ENCODE data around the gene GIPC2.

Gene GIPC2

DNA sequence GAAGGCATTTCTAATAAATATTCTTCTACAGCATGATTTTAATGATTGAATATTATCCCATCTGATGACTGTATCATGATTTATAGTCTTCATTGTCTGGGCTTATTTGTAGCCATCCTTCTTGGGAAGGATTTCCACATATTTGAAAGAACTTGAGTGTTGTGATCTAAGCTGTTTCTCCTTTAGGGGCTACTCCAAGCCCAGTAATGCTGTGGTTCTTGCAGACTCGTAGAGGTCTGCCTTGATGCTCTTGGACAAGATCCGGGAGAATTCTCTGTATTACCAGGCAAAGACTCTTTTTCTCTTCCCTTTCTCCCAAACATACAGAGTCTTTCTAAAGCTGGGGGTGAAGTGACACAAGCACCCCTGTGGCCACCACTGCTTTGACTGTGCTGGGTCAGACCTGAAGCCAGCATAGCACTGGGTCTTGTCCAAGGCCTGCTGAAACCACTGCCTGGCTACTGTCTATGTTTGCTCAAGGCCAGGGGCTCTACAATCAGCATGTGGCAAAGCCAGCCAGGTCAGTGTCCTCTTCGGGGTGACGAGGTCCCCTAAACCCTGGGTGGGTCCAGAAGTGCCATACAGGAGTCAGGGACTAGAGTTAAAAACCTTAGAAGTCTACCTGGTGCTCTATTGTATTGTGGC lies 107.4 kb downstream of the GIPC2 start:
- DNase-seq, result no peak

DNA sequence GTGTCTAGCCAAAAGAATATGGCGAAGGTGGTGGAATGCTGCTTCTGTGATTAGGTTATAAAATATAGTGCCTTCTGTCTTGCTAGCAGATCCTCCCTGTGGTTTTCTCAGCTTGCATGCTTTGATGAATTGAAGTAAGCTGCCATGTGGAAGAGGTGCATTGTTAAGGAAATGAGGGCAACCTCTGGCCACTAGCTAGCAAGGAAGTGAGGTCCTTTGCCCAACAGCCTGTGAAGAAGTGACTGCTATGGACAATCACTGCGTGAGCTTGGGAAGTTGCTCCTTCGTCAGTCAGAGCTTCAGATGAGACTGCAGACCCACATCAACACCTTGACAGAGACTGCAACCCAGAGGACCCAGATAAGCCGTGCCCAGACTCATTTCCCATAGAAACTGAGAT lies 109.4 kb downstream of the GIPC2 start:
- no peak for DNase-seq

- DNase-seq, result no peak
Measured at GRCh38 chr1:78156805-78157521, 111.2 kb downstream of the GIPC2 start.

DNA sequence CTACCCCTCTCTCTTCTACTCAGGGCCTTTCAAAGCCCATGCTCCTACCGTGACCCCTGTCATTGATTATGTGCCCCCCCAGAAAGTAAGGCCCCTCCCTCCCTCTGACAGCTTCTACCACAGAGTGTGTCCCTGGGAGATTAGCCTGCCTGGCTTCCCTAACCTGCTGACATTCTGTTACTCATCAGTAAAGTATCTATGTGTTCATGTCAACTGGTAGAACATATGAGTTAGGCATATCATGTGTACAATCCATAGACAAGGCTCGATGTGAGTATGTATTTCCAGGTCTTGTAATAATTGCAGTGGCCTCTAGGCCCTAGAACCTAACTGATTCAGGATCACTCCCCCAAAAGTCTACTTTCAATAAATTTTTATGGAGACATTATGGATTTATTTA lies 120.0 kb downstream of the GIPC2 start:
- DNase-seq, result no peak

GRCh38 chr1:78168306-78168705 lies 122.5 kb downstream of the GIPC2 start:
- DNase-seq, result no peak

- no peak for DNase-seq
Measured at GRCh38 chr1:78170859-78171258, 125.1 kb downstream of the GIPC2 start.

DNA sequence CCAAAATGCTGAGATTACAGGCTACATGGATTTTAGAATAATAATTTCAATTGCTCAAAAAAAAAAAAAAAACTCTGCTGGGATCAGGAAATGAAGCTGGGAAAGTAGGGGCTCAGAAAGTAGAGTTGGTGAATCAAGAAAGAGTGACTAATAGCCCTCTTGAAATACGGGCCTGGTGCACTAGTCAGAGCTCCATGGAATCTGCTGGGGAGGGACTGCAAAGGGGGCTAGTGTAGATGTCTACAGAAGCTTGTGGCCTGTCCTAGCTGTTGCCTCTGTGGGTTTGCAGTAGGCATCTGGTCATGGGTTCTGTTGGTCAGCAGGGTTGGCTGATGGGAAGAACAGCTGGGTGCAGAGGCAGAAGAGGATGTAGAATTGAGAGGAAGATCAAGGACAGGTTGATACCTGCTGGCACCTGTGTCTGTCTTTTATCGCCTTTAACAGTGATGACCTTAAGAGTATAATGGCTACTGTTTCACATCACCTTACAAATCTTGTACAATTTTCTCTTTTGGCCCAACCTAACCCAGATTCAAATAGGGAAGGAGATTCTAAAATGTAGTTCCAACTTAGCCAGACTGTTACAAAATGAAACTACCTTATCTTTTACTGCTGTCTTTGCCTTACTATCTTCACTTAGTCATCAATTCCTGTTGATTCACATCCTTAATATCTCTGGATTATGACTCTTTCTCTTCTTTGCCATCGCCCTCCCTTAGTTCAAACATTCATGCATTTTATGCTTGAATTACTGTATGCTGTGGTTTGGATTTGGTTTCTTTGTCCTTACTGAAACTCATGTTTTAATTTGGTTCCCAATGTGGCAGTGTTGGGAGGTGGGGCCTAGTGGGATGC lies 126.2 kb downstream of the GIPC2 start:
- no peak for DNase-seq

GRCh38 chr1:78176448-78176847 lies 130.7 kb downstream of the GIPC2 start:
- no peak for DNase-seq

DNA sequence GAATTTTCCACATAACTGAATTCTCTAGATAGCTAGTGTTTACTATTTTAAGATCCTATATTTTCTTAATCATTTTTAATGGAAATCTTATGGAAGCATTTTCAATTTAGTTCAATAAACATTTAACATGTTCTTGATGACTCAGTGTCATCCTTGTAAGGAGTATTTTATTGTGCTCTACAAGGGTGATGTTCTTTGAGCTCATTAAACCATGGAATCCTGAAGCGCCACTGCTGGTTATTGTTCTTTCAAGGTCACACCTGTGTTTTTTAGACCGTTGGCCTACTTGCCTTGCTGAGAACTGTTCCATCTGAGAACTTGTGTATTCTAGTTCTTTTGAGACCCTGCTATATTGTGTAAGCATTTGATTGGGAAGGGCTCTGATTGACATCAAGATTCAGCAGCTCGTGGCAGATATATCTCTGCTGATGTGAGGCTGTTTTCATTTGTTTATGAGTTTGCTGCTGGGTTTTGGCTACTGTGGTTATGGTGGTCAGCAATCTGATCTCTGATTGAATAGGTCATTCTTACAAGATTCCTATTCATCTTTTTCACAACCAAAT lies 132.0 kb downstream of the GIPC2 start:
- no peak for DNase-seq

DNA sequence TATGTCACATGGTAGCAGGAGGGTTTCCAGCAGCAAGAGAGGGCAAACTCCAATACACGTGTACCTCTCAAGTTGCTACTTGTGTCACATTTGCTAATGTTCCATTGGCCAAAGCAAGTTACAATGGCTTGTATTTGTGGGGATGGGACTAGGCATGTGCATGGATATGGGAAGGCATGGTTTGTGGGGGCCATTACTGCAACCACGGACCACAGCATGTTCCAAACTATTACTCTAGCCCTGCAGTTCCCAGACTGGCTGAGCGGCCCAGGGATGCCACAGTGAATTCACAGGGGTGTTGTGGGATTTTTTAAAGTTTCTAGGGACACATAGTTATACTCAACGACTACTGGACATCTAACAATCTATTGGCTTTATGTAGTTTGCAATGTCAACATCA lies 133.1 kb downstream of the GIPC2 start:
- DNase-seq, result no peak

DNA sequence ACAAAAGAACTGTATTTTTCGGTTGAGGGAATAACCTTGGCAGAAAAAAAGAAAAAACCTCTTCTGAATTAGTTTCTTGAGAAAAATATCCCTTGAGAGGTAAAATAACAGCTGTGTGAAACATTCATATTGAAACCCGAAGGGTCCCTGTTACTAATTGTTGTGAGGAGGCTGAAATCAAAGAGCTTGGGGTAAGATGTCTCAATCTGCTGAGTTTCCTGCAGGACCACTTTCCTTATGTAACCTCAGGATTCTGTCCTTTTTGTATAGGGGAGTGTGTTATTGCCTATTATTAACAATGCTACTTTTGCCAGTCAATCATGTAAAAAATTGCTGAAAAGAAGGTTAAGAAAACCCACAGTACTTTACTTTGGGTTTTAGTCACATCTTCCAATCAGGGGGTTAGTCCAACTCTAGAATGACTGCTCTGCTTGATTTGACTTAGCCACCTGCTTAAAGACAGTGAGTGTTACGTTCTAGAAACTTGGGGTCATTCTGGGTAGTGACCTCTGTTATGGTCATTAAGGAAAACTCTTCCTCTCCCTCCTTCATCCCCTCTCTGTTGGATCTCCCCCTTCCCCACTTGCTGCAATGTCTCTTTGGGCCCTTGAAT lies 138.8 kb downstream of the GIPC2 start:
- DNase-seq, result no peak
